ENCODE results near the gene SRF. TPM values are rescaled to one million over a fixed set of nuclear protein-coding genes. Genes with fewer than 3 reads are reported as not detected.
"Not testable (repeated sequence)": the region's sequence is repeated elsewhere in the genome, so short reads cannot be mapped to it uniquely, and the experiment has no call there.

The SRF gene
- 10 to 100 TPM; 44.2 to 46.1 TPM for total RNA-seq

- peak within 1 kb of the TSS; percentile 94 to 96 for H3K4me3 Mint-ChIP-seq
- H3K27me3 Mint-ChIP-seq (ENCODE audit: low read depth): no peaks in the 10 kb centered on the region
- peak; percentile 75 to 77 for ATAC-seq (replicated peaks in 1 of 2)
- DNase-seq: peak; percentile 98 to 99
- H3K4me1 Mint-ChIP-seq (ENCODE audit: low read depth): peaks cover 45% of the 10 kb centered on the region
- H3K27ac Mint-ChIP-seq: peak within 1 kb of the TSS; percentile 79
- no peaks in the 10 kb centered on the region for H3K9me3 Mint-ChIP-seq
- peaks cover 9 to 17% of the 10 kb centered on the region in 2 donors for H3K36me3 Mint-ChIP-seq (ENCODE audit: insufficient read depth in 2 of 2)
These were observed at the start of gene SRF for GRCh38 chr6:43170931-43171706. SRF (plus strand) TSS chr6:43171269; CDS start chr6:43171657, 388 bp downstream.

DNA sequence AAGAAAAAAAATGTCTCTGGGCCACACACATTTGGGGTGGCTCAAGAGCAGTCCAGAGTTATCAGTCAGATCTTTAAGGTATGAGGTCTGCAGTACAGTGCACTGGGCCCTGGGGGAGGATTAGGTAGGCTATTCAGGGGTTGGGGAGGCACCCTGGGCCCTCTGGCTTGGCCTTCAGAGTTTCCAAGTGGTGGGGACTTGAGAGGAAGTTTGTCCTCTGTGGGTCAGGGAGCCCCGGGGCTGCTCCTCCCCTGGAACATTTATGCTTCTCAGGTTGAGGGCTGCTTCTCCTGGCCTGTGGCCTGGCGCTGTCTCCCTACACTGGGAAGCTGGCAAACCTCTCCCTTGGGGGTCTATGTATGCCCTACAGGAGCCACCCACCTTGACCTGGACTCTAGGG, 48.9 kb upstream of the SRF start:
- H3K4me1 Mint-ChIP-seq (ENCODE audit: low read depth): no peaks in the 10 kb centered on the region
- no peaks in the 10 kb centered on the region for H3K9me3 Mint-ChIP-seq
- H3K4me3 Mint-ChIP-seq: no peak overlapping the region

GRCh38 chr6:43123461-43124314, 47.4 kb upstream of the SRF start:
- ATAC-seq (replicated peaks in 1 of 2) (no peak), DNase-seq (no peak)
- Mint-ChIP-seq H3K4me1 (ENCODE audit: low read depth) (no peaks in the 10 kb centered on the region), H3K27ac (no peak overlapping the region), H3K36me3 (ENCODE audit: insufficient read depth in 2 of 2) (no peaks in the 10 kb centered on the region), H3K4me3 (no peak overlapping the region), H3K27me3 (ENCODE audit: low read depth) (no peaks in the 10 kb centered on the region), H3K9me3 (no peaks in the 10 kb centered on the region)

More for the DNA sequence above, 48.9 kb upstream of the SRF start:
- no peak for ATAC-seq (replicated peaks in 1 of 2)
- no peaks in the 10 kb centered on the region for H3K36me3 Mint-ChIP-seq (ENCODE audit: insufficient read depth in 2 of 2)
- DNase-seq: no peak
- no peaks in the 10 kb centered on the region for H3K27me3 Mint-ChIP-seq (ENCODE audit: low read depth)
- no peak overlapping the region for H3K27ac Mint-ChIP-seq

DNA sequence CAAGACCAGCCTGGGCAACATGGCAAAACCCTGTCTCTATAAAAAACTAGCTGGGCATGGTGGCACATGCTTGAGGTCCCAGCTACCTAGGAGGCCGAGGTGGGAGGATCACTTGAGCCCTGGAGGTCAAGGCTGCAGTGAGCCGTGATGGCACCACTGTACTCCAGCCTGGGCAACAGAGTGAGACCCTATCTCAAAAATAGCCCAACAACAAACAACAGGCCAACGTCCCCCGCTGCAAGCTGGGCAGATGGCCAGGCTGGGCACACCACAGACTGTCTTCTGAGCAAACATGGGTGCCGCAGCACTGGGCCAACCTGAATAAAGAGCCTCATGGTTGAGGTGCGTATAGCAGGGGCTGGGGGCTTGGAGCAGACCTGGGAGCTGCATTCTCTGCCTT, 46.6 kb upstream of the SRF start:
- ATAC-seq (replicated peaks in 1 of 2): no peak
- no peaks in the 10 kb centered on the region for H3K27me3 Mint-ChIP-seq (ENCODE audit: low read depth)
- H3K4me3 Mint-ChIP-seq: no peak overlapping the region
- no peak for DNase-seq
- no peak overlapping the region for H3K27ac Mint-ChIP-seq
- H3K36me3 Mint-ChIP-seq (ENCODE audit: insufficient read depth in 2 of 2): no peaks in the 10 kb centered on the region
- H3K9me3 Mint-ChIP-seq: no peaks in the 10 kb centered on the region
- H3K4me1 Mint-ChIP-seq (ENCODE audit: low read depth): no peaks in the 10 kb centered on the region

DNA sequence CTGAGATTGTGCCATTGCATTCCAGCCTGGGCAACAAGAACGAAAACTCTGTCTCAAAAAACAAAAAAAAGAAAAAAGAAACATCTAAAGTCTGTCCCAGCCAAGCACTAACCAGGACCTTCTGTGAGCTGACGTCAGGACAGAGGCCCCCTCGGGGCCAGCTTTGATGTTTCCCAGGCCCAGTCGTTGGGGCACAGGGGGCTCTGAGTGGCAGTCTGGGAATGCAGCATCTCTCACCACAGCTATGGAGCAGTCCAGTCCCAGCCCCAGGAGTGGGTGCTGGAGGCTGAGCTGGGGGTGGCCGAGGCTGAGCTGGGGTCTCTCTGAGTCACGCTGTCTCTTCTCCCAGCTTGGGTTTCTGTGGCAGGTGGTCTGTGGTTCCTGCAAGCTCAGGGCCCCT, 46.0 kb upstream of the SRF start:
- Mint-ChIP-seq H3K27me3 (ENCODE audit: low read depth) (no peaks in the 10 kb centered on the region), H3K36me3 (ENCODE audit: insufficient read depth in 2 of 2) (no peaks in the 10 kb centered on the region), H3K27ac (no peak overlapping the region), H3K4me3 (no peak overlapping the region), H3K9me3 (no peaks in the 10 kb centered on the region), H3K4me1 (ENCODE audit: low read depth) (no peaks in the 10 kb centered on the region)
- ATAC-seq (replicated peaks in 1 of 2) (no peak), DNase-seq (no peak)

DNA sequence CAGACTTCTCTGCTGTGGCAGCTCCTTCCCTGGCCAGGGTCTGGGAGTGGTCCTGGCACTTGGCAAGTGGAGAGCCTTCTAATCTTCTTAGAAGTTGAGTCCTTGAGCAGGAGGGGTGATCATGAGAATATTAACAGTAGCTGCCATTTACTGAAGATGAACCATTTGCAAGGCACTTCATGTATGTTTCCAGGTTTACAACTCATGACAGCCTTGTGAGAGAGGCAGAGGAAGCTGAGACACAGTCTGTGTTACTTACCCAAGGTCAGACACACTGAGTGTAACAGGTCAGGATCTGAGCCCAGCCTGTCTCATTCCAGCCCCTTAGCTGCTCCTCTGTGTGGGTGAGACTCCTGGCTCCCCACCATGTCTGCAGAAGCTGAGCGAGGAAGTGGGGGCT, 45.5 kb upstream of the SRF start:
- H3K4me1 Mint-ChIP-seq (ENCODE audit: low read depth): no peaks in the 10 kb centered on the region
- H3K27me3 Mint-ChIP-seq (ENCODE audit: low read depth): no peaks in the 10 kb centered on the region
- H3K36me3 Mint-ChIP-seq (ENCODE audit: insufficient read depth in 2 of 2): no peaks in the 10 kb centered on the region
- ATAC-seq (replicated peaks in 1 of 2) (no peak), DNase-seq (no peak)
- no peak overlapping the region for H3K27ac Mint-ChIP-seq
- no peaks in the 10 kb centered on the region for H3K9me3 Mint-ChIP-seq
- H3K4me3 Mint-ChIP-seq: no peak overlapping the region

DNA sequence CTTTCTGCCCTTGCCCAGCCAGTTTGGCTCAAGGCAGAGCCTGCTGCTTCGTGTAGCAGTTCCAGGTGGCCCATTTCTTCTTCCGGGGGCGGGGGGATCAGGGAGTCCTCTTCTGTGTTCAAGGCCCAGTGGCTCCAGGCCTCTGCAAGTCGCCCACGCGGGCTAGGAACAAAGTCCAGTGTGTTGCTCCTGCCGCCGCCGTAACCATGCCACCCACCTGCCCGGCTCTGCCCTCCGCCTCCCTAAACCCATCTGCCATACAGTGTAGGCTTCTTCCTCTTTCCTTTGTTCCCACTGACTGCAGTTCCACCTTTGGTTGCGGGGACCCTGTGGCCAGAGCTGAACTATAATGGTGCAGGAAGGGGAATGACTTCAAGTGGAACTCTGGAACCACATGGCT, 43.9 kb upstream of the SRF start:
- Mint-ChIP-seq H3K4me1 (ENCODE audit: low read depth) (no peaks in the 10 kb centered on the region), H3K9me3 (no peaks in the 10 kb centered on the region), H3K27me3 (ENCODE audit: low read depth) (no peaks in the 10 kb centered on the region), H3K36me3 (ENCODE audit: insufficient read depth in 2 of 2) (no peaks in the 10 kb centered on the region), H3K4me3 (no peak overlapping the region), H3K27ac (no peak overlapping the region)
- DNase-seq (no peak), ATAC-seq (replicated peaks in 1 of 2) (no peak)

DNA sequence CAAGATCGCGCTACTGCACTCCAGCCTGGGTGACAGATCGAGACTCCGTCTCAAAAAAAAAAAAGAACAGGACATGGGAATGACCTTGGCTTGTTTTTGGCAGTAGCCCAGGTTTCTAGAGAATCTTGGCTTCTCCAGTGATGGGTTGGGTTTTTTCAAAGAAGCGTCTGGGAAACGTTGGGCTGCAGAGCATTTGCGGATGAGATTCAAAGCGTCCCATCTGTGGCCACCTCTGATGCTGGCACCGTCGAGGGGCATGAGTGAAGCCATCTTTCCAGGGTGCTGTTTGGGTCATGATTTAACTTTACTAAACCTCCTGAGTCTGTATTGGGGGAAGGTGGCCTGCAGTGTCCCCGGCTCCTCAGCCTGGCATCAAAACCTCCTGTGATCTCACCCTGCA, 43.2 kb upstream of the SRF start:
- ATAC-seq (replicated peaks in 1 of 2) (no peak), DNase-seq (no peak)
- Mint-ChIP-seq H3K27ac (no peak overlapping the region), H3K27me3 (ENCODE audit: low read depth) (no peaks in the 10 kb centered on the region), H3K4me3 (no peak overlapping the region), H3K9me3 (no peaks in the 10 kb centered on the region), H3K4me1 (ENCODE audit: low read depth) (no peaks in the 10 kb centered on the region), H3K36me3 (ENCODE audit: insufficient read depth in 2 of 2) (no peaks in the 10 kb centered on the region)

DNA sequence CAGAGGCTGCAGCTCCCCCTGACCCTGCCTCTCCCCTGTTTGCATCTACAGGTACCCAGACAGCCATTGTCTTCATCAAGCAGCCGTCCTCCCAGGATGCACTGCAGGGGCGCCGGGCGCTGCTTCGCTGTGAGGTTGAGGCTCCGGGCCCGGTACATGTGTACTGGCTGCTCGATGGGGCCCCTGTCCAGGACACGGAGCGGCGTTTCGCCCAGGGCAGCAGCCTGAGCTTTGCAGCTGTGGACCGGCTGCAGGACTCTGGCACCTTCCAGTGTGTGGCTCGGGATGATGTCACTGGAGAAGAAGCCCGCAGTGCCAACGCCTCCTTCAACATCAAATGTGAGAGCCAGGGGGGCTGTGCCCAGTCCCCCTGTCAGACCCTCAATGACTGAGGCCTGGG, 42.1 kb upstream of the SRF start:
- Mint-ChIP-seq H3K4me1 (ENCODE audit: low read depth) (no peaks in the 10 kb centered on the region), H3K4me3 (no peak overlapping the region), H3K27ac (no peak overlapping the region), H3K9me3 (no peaks in the 10 kb centered on the region), H3K27me3 (ENCODE audit: low read depth) (no peaks in the 10 kb centered on the region), H3K36me3 (ENCODE audit: insufficient read depth in 2 of 2) (no peaks in the 10 kb centered on the region)
- ATAC-seq (replicated peaks in 1 of 2) (no peak), DNase-seq (no peak)

GRCh38 chr6:43129434-43130194, 41.5 kb upstream of the SRF start:
- no peaks in the 10 kb centered on the region for H3K9me3 Mint-ChIP-seq
- ATAC-seq (replicated peaks in 1 of 2): peak; percentile 41 to 42
- DNase-seq: peak; percentile 17 to 19
- no peak overlapping the region for H3K4me3 Mint-ChIP-seq
- no peaks in the 10 kb centered on the region for H3K36me3 Mint-ChIP-seq (ENCODE audit: insufficient read depth in 2 of 2)
- no peaks in the 10 kb centered on the region for H3K4me1 Mint-ChIP-seq (ENCODE audit: low read depth)
- no peaks in the 10 kb centered on the region for H3K27me3 Mint-ChIP-seq (ENCODE audit: low read depth)
- no peak overlapping the region for H3K27ac Mint-ChIP-seq

GRCh38 chr6:43130429-43130828, 40.6 kb upstream of the SRF start:
- DNase-seq: no peak
- no peaks in the 10 kb centered on the region for H3K36me3 Mint-ChIP-seq (ENCODE audit: insufficient read depth in 2 of 2)
- H3K27me3 Mint-ChIP-seq (ENCODE audit: low read depth): no peaks in the 10 kb centered on the region
- no peaks in the 10 kb centered on the region for H3K9me3 Mint-ChIP-seq
- no peaks in the 10 kb centered on the region for H3K4me1 Mint-ChIP-seq (ENCODE audit: low read depth)
- ATAC-seq (replicated peaks in 1 of 2): no peak
- no peak overlapping the region for H3K27ac Mint-ChIP-seq
- H3K4me3 Mint-ChIP-seq: no peak overlapping the region

DNA sequence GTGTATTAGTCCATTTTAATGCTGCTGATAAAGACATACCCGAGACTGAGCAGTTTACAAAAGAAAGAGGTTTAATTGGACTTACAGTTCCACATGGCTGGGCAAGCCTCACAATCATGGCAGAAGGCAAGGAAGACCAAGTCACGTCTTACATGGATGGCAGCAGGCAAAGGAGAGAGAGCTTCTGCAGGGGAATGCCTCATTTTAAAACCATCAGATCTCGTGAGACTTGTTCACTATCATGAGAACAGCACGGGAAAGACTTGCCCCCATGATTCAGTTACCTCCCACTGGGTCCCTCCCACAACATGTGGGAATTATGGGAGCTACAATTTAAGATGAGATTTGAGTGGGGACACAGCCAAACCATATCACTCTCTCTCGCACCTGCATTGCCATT, 39.7 kb upstream of the SRF start:
- not testable (repeated sequence) for H3K36me3 Mint-ChIP-seq (ENCODE audit: insufficient read depth in 2 of 2); H3K9me3 Mint-ChIP-seq; H3K27ac Mint-ChIP-seq; DNase-seq; H3K27me3 Mint-ChIP-seq (ENCODE audit: low read depth); H3K4me1 Mint-ChIP-seq (ENCODE audit: low read depth); H3K4me3 Mint-ChIP-seq; ATAC-seq (replicated peaks in 1 of 2)

DNA sequence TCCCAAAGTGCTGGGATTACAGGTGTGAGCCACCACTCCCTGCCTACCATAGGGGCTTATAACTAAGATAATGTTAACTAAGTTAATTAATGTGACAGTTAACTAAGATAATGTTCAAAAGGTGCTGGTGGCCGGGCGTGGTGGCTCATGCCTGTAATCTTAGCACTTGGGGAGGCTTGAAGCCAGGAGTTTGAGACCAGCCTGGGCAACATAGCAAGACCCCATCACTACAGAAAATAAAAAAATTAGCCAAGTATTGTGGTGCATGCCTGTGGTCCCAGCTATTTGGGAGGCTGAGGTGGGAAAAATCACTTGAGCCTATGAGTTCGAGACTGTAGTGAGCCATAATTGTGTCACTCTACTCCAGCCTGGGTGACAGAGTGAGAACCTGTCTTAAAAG, 32.8 kb upstream of the SRF start:
- ATAC-seq (replicated peaks in 1 of 2) (no peak), DNase-seq (no peak)
- no peaks in the 10 kb centered on the region for H3K36me3 Mint-ChIP-seq (ENCODE audit: insufficient read depth in 2 of 2)
- no peak overlapping the region for H3K4me3 Mint-ChIP-seq
- H3K4me1 Mint-ChIP-seq (ENCODE audit: low read depth): peaks cover 17% of the 10 kb centered on the region
- no peak overlapping the region for H3K27ac Mint-ChIP-seq
- H3K27me3 Mint-ChIP-seq (ENCODE audit: low read depth): no peaks in the 10 kb centered on the region
- H3K9me3 Mint-ChIP-seq: no peaks in the 10 kb centered on the region

Measured in activated T-cell treated with anti-CD3 and anti-CD28 coated beads, Interleukin-2, amount 50 U/mL, for 72 hours (primary cell).